IPS-NIHi11 (cell line): ENCODE results near the gene SDK1.
A peak's percentile ranks its signal among the peaks of the same experiment; 100 is the strongest.

ENCODE experiments used
- DNase-seq: peaks from one replicate; pipeline ENCODE4 v3.0.0; 2012; ENCODE audit warnings: mixed read lengths, low spot score

Gene SDK1

DNA sequence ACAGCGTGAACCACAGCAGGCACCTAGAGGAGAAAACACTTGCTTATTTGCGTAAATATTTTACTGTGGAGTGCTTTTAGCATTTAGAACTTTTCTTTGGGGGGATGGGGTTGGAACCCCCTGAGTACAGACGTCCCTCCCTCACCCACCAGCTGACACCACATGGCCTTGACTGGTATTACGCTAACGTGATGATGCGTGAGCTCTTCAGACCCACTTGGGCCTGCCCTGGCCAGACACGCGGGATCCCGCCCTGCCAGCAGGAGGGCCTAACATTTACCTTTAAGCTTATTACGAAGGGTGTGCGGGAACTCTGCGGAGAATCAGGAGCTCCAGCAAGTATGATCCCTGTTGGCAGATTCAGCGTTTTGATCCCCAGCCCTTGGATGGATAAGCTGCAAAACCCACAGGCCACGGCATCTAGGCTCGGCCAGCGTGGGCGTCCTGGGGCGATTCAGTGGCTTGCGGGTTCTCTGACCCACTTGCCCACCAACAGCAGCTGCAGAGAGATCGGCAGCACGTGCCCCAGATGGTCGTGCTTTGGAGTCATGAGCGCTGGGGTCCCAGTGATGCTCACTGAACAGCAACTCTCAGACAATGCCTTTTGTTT, 835.6 kb downstream of the SDK1 start:
- peak; percentile 42 for DNase-seq

DNA sequence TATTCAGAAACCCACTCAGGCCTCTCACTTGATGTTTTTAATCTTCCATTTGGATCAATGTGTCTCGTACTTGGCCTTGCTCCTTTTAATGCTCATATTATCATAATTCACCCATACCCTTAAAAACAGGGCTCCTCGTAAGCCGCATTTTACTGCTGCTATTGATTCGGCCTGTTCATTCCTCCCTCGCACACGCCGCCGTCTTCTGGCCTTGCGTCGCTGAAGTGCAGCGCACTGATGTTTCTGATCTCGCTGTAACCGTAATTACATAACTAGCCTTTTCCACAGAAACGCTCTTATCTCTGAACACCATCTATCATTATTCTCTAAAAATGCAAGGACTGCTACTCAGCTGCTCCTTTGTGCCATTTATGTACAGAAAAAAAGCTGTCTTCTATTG, 836.5 kb downstream of the SDK1 start:
- no peak for DNase-seq

DNA sequence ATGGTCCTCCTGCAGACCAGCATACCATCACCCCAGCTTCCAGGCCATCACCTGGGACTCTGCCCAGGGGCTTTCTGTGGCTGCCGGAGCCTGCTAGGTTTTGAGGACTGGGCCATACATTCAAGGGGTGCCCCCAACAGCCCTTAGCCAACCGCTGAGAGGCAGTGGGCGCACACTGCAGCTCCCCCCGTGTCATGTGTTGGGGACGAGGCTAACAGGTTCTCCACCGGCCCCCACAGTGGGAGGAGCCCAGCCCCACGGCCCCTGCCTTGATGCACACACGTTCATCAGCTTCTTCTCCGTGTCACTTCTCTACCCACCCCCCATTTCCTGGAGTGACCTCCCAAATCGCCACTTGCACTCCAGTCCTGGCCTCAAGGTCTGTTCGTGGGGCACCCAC, 837.8 kb downstream of the SDK1 start:
- no peak for DNase-seq

DNA sequence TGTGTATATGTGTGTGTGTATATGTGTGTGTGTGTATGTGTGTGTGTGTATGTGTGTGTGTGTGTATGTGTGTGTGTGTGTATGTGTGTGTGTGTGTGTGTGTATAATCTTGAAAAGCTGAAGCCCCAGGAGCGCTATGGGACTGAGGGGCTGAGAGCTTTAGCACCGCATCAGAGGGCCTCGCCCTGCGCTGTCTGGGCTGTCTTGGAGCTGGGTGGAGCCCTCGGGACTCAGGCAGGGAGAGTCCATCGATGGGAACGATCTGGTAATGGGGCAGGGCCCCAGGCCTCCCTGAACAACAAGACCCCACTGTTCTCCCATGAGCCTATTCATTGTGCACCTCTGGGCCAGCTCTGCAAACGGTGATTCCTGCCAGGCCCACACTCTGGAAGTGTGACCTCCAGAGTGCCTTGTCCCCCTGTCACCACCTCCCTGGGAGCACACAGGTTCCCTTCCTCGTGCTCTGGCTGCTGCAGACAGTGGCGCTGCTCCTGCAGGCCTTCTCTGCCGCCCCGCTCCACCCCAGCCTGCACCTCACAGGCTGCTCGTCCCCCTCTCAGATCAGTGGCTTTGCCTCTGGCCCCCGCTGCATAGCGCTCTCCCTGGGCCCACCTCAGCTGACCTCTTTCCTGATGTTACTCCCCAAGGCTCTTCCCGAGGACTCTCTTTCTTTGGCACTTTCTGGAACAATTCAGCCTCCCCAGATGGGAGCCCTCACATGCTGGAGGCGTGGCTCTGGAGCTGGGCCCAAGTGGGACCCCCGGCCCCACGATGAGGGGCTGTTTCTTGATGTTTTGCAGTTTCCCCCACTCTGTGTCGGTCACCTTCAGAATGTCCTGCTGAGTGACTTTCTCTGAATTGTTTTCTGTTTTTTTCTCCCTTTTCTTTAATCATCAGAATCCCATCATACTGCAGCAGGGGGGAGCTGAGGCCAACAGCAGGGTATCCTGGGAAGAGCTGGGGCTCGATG, 838.9 kb downstream of the SDK1 start:
- no peak for DNase-seq

DNA sequence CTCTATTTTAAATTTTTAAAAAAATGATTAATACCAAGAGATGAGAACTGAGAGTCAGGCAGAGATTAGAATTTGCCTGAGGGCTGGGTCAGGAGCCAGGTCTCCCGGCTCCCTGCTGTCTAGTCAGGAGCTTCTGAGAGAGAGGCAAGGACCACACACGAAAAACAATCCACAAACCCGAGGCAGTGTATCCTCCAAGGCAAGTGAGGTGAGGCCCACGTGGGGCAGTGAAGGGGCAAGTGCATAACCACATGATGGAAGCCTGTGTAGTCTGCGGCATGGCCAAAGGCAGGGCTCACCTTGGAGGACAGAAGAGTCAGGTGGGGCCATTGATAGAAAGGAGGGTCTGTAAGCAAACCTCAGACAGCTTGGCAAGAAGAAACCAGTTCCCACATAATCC, 839.9 kb downstream of the SDK1 start:
- DNase-seq: no peak

DNA sequence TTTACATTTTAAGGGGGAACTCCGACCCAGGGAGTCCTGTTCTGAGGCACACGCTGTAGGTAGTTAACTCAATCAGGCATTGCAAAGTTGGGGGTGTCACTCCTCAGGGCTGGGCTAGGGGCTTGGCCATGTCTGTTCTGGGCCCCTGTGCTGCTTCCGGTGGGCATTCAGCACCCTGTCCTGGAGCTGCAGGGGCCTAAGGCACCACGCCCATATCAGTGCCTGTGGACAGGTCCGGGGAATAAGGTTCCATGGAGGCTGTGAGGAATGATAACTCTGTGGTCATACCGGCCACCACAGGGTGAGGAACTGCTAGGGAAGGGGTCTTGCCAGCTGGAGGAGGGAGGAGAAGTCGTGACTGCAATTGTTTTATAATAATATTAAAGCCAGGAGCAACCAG, 842.0 kb downstream of the SDK1 start:
- DNase-seq: no peak

DNA sequence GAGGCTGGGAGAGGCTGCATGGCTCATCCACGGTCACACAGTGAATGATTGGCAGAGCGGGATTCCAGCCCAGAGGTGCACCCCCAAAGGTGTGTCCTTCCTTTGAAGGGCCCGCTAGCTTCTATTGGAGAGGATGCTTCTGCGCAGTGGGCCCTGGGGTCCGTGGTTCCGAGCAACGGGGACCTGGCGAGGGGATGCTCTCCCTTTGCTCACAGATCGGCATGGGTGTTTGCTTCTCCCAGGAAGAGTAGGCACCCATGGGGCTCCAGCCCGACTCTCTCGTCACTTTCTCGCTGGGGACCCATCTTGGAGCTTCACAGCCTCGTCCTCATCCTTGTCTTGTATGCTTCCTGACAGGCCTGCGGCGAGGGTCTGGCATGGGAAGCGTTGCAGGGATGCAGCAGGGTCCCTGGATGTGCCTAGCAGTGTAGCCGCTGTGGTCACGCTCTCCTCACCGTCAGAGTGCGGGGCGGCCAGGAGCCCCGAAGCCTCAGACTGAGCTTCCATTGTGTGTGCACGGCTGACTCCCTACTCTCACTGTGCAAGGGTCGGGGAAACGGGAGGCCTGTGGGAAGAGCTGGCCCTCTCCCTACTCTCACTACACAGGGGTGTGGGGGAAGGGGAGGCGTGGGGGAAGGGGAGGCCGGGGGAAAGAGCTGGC, 842.6 kb downstream of the SDK1 start:
- no peak for DNase-seq

DNA sequence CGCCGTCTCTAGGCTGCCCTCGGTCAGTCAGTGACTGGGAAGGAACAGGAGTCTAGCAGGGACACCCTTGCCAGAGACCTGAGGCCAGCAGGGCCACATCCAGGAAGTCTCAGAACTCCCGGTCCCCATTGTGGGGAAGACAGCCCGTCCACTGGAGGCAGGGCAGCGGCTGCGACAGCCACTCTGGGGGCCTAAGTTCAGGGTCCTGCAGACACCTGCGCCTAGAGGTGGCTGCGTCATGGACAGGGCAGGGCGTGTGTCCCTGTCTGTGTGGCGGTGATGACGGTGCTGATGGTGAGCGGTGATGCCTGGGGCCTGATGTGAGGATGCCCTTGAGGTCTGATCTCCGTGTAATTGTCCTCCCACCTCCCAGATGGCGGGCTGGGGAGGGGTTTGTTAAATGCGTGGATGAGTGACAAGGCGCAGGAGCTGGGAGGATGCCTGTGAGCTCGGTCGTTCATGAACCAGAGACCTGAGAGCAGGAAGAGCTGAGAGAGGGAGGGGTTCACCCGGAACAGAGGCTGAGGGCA, 843.2 kb downstream of the SDK1 start:
- DNase-seq: no peak

DNA sequence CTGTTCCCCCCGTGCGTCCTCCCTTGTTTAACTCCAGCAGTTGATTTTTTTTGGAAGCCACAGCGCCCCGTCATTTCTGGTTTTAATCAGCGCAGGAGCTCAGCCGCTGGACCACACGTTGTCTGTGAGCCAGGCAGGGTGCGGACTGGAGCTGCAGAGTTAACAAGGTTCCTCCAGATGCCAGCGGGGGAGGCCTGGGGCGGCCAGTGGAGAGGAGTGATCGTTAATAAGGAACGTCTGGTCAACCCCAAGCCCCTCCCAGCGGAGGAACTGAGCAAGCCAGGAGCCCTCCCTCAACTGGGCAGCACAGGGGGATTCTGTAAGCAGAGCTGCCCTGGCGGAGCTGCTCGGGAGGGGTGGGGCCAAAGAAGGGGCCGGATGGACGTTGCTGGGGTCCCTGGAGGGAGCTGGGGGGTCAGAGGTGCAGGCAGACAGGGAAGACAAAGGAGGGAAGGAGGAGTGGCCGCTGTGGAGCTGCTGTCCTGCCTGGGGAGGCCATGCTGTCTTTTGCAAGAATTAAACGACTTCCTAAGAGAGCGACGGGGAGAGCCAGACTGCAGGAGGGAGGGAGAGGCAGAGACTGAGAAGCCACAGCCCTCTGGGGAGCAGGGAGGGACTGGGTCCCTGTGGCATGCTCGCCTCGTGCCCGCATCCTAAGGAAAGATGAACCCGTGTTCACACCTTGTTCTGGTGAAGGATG, 843.9 kb downstream of the SDK1 start:
- peak; percentile 68 for DNase-seq

DNA sequence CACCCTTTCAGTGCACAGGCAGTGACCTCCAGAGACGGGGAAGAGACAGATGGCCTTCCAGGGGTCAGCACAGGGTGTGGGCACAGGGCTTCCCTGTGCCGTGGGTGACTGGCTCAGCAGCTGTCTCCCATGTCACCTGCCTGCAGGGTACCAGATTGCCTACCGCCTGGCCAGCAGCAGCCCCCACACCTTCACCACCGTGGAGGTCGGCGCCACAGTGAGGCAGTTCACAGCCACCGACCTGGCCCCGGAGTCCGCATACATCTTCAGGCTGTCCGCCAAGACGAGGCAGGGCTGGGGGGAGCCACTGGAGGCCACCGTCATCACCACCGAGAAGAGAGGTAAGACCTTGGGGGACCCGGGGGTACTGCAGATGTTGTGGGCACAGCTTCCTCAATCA, 844.5 kb downstream of the SDK1 start:
- DNase-seq: no peak

DNA sequence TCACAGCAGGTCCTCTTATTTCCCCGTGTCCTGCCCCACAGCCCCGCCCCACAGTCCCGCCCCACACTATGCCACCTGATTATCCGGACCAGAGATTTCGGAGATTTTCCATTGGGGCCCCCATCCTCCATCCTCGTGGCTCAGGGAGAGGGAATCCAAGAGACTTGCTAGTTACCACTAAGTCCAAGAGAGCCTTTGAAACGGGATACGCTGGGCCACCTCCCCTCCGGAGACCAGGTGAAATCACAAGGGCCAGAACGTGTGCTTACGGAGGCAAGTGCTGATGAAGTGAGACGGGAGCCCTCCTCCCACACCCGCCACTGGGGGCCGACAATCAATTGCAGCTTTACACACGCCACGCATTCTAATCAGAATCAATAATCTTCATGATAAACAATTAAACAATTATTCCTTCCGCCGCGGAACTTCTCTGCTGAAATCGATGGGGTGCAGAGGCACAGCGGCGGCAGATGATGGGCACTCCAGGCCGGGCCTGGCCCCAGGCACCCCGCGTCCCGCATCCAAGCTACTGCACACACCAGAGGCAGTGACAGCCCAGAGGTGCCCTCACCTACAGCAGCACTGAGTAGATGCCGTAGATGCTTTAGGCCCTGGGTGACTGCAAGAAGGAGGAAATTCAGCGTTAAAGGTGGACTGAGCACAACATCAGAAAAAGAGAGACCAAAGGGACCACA, 847.0 kb downstream of the SDK1 start:
- DNase-seq: no peak

DNA sequence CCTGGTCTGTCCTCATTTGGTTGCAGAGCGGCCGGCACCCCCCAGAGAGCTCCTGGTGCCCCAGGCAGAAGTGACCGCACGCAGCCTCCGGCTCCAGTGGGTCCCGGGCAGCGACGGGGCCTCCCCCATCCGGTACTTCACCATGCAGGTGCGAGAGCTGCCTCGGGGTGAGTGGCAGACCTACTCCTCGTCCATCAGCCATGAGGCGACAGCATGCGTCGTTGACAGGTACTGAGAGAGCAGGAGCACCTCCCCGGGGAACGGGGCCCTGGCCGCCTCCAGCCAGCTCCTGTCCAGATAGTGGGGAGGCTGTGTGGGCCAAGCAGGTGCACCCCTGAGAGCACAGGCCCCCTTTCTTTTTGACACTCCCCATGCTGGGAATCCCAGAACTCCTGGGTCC, 848.2 kb downstream of the SDK1 start:
- no peak for DNase-seq

DNA sequence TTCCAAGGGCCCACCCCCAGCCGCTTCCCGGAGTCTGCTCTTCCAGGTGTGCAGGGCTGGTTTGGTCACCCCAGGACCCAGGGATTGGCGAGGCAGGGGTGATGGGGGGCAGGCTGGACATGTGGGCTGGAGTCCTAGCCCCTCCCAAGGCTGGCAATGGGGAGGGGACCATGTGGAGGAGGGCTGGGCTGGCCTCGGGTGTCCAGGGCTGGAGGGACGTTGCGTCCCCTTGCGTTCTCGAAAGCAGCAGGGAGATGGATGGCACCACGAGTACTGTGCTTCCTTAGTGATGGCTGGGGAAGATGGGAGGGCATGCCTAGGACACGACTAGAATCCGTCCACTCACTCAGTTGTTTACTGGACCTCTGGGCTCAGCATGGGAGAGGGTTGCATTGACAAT, 848.6 kb downstream of the SDK1 start:
- DNase-seq: no peak

DNA sequence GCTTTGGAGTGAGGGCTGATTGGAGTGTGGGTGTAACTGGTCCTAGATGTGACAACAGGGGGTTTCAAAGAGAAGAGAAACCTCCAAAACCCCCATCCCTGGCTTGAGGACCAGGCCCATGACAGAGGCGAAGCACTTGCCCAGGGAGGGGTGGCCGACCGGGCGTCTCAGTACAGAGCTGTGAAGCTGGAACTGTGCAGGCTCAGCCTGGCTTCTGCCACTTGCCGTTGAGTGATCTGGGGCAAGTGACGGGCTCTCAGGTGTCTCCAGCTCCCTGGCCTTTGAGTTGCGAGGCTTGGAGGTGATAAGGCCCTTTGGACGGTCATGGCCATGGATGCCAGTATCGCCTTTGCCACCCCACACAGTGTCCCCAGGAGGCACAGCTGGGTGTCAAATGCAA, 849.7 kb downstream of the SDK1 start:
- no peak for DNase-seq

DNA sequence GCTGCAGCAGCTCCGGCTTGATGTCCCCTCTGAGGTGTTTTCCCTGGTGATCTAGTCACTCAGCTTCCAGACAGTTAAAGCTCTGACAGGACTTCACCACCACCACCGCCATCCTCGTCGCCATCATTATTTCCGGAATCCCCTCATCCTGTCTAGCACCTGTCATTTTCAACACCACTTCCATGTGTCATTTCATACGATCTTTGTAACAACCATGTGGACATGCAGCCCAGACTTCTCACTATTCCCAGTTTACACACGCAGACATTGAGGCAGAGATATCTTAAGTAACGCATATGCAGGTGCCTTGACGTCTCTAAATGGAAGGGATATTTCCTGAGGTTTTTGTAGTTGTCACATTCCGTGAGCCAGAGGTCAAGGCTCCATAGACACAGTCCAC, 850.5 kb downstream of the SDK1 start:
- DNase-seq: no peak

DNA sequence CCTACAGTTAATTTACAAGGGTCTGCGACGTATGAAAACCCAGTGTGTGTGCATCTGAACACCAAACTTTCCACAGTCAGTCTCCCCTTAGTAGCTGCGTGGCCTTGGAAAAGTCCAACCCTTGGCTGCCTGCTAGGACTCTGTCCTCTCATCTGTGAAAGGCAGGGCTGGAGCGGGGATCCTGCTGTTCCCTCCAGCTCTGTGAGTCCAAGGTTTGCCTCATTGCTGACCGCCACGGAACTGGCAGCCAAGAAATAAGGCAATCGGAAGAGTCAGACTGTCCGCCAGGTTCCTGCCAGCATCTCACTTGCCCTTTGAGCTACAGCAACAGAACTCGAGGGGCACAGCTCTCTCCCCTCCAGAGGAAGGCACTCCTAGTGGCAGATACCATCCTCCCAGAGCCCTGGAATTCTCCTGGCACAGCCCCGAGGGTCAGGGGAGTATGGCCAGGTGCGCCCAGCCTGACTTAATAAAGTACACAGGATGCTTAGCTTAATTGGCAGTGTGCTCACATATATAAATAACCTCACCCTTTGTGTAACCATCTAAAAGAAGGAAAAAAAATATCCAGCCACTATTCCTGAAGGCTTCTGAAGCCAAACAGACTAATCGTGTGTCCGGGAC, 851.0 kb downstream of the SDK1 start:
- DNase-seq: no peak

DNA sequence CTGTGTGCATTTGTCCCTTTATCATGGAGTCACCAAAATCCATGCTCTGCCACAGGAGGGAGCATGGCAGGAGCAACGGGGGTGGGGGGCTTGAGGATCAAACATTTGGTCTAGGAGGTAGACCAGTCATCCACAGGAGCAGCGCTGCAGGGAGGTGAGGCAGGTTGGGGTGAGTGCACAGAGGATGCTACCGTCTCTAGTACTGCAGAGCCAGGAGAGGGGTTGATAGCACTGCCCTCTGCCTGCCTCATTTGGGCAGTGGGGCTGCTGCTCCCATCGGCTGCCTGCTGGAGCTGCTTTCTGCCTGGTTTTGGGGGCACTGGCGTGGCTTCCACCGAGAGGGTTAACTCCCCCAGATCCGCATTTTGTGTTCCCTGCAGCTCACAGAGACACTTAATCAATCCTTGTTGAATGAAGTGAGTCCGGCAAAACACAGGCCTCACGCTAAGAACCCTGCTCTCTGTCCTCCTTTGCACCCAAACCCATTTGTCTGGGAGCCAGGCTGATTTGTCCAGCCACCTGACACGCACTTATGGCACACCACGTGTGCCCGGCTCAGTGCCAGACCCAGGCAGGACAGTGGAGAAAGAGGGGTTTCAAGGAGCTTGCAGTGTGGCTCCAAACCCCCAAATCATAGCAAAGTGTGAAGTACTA, 854.0 kb downstream of the SDK1 start:
- no peak for DNase-seq

DNA sequence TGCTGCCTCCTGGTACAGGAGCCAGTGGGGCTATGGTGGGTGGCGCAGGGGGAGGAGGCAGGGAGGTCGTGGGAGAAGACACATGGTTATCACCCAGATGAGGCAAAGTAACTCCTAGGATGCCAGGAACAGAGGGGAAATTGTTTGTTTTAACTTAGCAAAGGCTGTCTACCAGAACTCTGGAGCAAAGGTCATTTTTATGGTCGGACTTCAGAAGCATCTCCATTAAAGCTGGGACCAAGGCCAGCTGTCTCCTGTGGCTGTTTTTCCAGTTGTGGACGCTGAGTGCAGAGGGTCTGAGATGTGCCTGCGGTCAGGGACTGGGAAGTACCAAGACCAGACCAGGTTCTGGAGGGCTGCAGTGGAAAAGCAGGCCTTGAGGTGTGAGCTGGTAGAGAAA, 855.1 kb downstream of the SDK1 start:
- DNase-seq: no peak

DNA sequence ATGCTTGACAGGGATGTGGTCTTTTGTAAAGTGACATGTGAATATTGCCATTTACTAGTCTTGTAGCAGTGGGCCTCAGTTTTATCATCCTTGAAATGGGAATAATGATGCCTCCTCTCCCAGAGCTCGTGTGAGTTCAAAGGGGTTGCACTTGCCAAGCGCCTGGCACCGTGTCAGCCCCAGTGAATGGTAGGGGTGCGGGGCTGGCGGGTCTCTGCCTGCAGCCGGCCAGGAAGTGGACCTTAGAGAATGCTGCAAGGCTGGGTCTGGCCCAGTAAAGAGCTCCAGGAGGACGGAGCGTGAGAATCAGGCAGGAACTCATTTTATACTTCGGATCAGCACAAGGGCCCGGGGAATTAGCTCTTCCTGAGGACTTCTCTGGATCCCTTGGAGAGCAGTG, 856.6 kb downstream of the SDK1 start:
- no peak for DNase-seq

DNA sequence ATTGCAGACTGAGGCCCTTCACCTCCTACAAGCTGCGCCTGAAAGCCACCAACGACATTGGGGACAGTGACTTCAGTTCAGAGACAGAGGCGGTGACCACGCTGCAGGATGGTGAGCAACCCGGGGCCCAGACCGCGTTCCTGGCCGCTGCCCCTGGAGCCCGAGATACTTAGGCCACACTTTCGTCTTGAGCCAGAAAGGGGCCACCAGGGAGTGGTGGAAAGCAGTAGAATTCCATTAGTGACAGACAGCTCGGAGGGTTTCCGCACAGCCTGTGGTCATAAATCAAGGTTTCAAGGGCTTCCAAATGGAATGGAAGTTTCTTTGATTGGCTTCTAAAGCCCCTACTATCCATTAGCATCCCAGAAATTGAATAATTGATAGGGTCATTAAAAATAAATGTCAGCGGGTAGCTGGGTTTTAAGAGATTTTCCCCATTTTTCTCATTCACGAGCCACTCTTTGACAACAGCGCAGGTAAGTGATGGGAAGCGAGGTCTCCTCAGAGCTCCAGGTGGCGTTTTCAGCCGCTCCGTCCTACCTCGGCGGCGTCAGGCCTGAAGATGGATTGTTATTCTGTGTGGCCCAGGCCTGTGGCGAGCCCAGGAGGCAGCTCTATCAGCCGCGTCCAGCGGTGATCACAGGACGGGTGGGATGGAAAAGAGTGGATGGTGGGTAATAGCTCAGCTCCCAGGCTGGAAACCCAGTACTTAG, 857.5 kb downstream of the SDK1 start:
- DNase-seq: no peak
